GM12864 (cell line): Measurements from ENCODE around the gene SMAP2.

Source experiments
- DNase-seq: peaks from one replicate; pipeline ENCODE4 v3.0.0-alpha.2; 2011; ENCODE audit warnings: low read depth
- H3K4me3 ChIP-seq: 2 replicates; pipeline ENCODE4 v1.5.1; 2011; ENCODE audit warnings: mild to moderate bottlenecking, low read depth, low read length, control low read depth
- CTCF ChIP-seq: IDR thresholded peaks from 2 replicates; pipeline ENCODE4 v1.5.1; 2011; ENCODE audit warnings: low read depth, mild to moderate bottlenecking, moderate library complexity, low read length, control low read depth, inconsistent platforms; ENCODE audit errors: missing control alignments

The SMAP2 gene

GRCh38 chr1:40407453-40407852 is 33.9 kb downstream of the SMAP2 start:
- DNase-seq: no peak
- TF ChIP-seq CTCF: no peak
- H3K4me3 ChIP-seq: no peak overlapping the region

GRCh38 chr1:40409467-40409866 is 35.9 kb downstream of the SMAP2 start:
- no peak for TF ChIP-seq CTCF
- DNase-seq: no peak

GRCh38 chr1:40411294-40411693 is 37.8 kb downstream of the SMAP2 start:
- TF ChIP-seq CTCF: no peak
- no peak overlapping the region for H3K4me3 ChIP-seq
- DNase-seq: no peak

More at GRCh38 chr1:40409467-40409866, 35.9 kb downstream of the SMAP2 start:
- no peak overlapping the region for H3K4me3 ChIP-seq

GRCh38 chr1:40411843-40412242 is 38.3 kb downstream of the SMAP2 start:
- H3K4me3 ChIP-seq: no peak overlapping the region
- TF ChIP-seq CTCF: no peak
- no peak for DNase-seq

- no peak for TF ChIP-seq CTCF
- no peak for DNase-seq
- H3K4me3 ChIP-seq: no peak overlapping the region
Observed at GRCh38 chr1:40413527-40414252, 40.2 kb downstream of the SMAP2 start.

GRCh38 chr1:40414331-40414730 is 40.8 kb downstream of the SMAP2 start:
- H3K4me3 ChIP-seq: no peak overlapping the region
- DNase-seq: no peak
- no peak for TF ChIP-seq CTCF

GRCh38 chr1:40416709-40417108 is 43.2 kb downstream of the SMAP2 start:
- no peak for DNase-seq
- TF ChIP-seq CTCF: no peak
- no peak overlapping the region for H3K4me3 ChIP-seq
